ENCODE measurements around the gene NDUFAF8. TPM values are rescaled to one million over a fixed set of nuclear protein-coding genes. Genes with fewer than 3 reads are reported as not detected.

NDUFAF8 gene
- total RNA-seq, 4 donors from 2014 or later: 22.3 to 35.4 (median 29.9) TPM; not detected in 1

DNA sequence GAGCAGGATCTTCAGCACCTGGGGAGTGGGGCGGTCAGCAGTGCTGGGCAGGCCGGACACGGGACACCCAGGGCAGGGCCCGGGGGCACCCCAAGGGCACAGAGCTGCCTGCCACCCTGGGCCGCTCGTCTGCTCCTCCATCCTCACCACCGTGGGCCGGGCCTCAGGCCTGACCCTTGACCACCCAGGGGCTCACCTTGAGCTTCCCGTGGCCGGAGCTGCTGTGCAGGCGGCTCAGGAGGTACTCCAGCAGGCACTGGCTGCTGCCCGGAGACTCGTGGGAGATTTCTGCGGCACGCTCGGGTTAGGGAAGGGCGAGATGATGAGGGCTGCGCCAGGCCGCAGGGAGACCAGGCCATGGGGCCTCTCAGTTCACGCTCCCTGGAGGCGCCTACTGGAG lies 2.3 kb upstream of the NDUFAF8 start:
- Histone ChIP-seq H3K27me3 (no peaks in the 10 kb centered on the region), H3K27ac (no peak overlapping the region), H3K9me3 (no peaks in the 10 kb centered on the region), H3K36me3 (peaks cover 0 to 8% (median 0%) of the 10 kb centered on the region in 4 donors), H3K4me1 (peaks cover 15 to 30% (median 25%) of the 10 kb centered on the region in 4 donors), H3K4me3 (no peak overlapping the region)
- in situ Hi-C loops (cut with MboI; ENCODE audit: low pct_ligation_motif_present in 1 of 4, low pct_unique_long_range_greater_than_20kb in 1 of 4, low sequenced_read_pairs in 3 of 4) (no loop called here), intact Hi-C loops (cut with DNase I; ENCODE audit: low total_unique reads) (loop anchor here (10.0 kb wide), 1 partner anchor 58 kb away; the partner anchor contains the start of gene SLC38A10)
- 94% methylated on average over 20 of the region's 21 CpGs; no CpG with 5 or more reads in 1 of the 2 donors for WGBS, 2 donors (ENCODE audit: low coverage in 1 of 2)
- no peak for DNase-seq
- TF ChIP-seq POLR2AphosphoS5 (IDR thresholded peaks at IDR 0.05) (no peak), EP300 (IDR thresholded peaks at IDR 0.05; ENCODE audit: low read depth) (no peak), POLR2A (IDR thresholded peaks at IDR 0.05) (no peak)
- TF ChIP-seq, protein P1, sequence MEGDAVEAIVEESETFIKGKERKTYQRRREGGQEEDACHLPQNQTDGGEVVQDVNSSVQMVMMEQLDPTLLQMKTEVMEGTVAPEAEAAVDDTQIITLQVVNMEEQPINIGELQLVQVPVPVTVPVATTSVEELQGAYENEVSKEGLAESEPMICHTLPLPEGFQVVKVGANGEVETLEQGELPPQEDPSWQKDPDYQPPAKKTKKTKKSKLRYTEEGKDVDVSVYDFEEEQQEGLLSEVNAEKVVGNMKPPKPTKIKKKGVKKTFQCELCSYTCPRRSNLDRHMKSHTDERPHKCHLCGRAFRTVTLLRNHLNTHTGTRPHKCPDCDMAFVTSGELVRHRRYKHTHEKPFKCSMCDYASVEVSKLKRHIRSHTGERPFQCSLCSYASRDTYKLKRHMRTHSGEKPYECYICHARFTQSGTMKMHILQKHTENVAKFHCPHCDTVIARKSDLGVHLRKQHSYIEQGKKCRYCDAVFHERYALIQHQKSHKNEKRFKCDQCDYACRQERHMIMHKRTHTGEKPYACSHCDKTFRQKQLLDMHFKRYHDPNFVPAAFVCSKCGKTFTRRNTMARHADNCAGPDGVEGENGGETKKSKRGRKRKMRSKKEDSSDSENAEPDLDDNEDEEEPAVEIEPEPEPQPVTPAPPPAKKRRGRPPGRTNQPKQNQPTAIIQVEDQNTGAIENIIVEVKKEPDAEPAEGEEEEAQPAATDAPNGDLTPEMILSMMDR (IDR thresholded peaks at IDR 0.05): no peak

DNA sequence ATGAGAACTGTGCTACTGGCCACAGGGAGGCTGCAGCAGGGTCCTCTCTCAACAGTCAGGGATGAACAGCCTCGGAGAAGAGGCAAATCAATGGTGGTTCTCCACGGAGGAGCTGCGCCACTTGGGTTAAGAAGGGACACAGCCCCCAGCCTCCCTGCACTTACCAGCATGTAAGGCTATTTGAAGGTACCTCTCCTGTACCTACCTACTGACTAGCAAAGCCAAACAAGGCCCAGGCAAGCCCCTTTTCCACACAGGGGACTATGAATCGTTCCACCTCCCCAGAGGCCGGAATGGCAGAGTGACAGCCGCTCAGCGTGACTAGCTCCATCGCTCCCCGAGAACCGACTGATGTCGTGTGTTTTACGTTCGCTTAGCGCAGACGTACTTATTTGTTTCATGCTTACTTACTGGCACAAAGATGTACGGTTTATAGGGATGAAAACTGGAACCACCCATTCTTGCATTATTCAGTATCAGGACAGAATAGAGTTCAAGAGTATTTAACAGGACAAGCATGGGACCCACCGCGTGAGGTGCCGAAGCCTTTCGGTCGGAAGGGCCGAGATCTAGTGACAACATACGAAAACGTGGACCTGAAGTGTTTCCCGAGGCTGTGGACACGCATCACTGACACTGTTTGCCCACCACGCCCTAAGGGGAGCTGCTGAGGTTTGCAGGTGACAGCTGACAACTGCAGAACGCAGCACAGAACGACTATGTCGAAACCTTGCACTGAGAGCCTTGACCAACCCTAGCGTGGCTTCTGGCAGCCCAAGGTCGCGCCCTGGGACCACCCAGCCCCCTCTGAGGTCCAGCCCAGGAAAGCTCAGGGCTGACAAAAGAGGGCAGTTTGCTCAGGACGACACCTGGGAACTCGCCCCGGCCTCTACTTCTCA lies 1.3 kb upstream of the NDUFAF8 start:
- Histone ChIP-seq H3K4me3 (peak overlapping the region; percentile 84 to 100 (median 98)), H3K27ac (peak overlapping the region in 2 of 4 donors; percentile 75 to 95), H3K4me1 (peaks cover 15 to 30% (median 25%) of the 10 kb centered on the region in 4 donors), H3K36me3 (no peaks in the 10 kb centered on the region), H3K9me3 (no peaks in the 10 kb centered on the region), H3K27me3 (no peaks in the 10 kb centered on the region)
- 52 to 90% methylated on average over 17 to 36 of the region's 36 CpGs for WGBS, 2 donors (ENCODE audit: low coverage in 1 of 2)
- no peak for DNase-seq
- intact Hi-C loops (cut with DNase I; ENCODE audit: low total_unique reads): loop anchor here (10.0 kb wide), 1 partner anchor 57 kb away; the partner anchor contains the start of gene SLC38A10
- no peak for TF ChIP-seq POLR2AphosphoS5 (IDR thresholded peaks at IDR 0.05)
- TF ChIP-seq, protein P1 (IDR thresholded peaks at IDR 0.05): no peak
- no peak for TF ChIP-seq POLR2A (IDR thresholded peaks at IDR 0.05)
- no peak for TF ChIP-seq EP300 (IDR thresholded peaks at IDR 0.05; ENCODE audit: low read depth)
- in situ Hi-C loops (cut with MboI; ENCODE audit: low pct_ligation_motif_present in 1 of 4, low pct_unique_long_range_greater_than_20kb in 1 of 4, low sequenced_read_pairs in 3 of 4): no loop called here

GRCh38 chr17:81238490-81238814 lies 666 bp upstream of the NDUFAF8 start:
- no peak for DNase-seq
- H3K9me3 ChIP-seq: no peaks in the 10 kb centered on the region
- WGBS, 2 donors (ENCODE audit: low coverage in 1 of 2): 1% methylated on average over 19 of the region's 26 CpGs; no CpG with 5 or more reads in 1 of the 2 donors
- no peaks in the 10 kb centered on the region for H3K27me3 ChIP-seq
- in situ Hi-C loops (cut with MboI; ENCODE audit: low pct_ligation_motif_present in 1 of 4, low pct_unique_long_range_greater_than_20kb in 1 of 4, low sequenced_read_pairs in 3 of 4): no loop called here
- H3K27ac ChIP-seq: peak overlapping the region; percentile 64 to 95 (median 73)
- H3K4me3 ChIP-seq: peak overlapping the region; percentile 84 to 100 (median 98)
- H3K4me1 ChIP-seq: peaks cover 15 to 30% (median 25%) of the 10 kb centered on the region in 4 donors
- no peaks in the 10 kb centered on the region for H3K36me3 ChIP-seq
- intact Hi-C loops (cut with DNase I; ENCODE audit: low total_unique reads): loop anchor here (10.0 kb wide), 1 partner anchor 56 kb away; the partner anchor contains the start of gene SLC38A10
- TF ChIP-seq POLR2A (IDR thresholded peaks at IDR 0.05) (no peak), EP300 (IDR thresholded peaks at IDR 0.05; ENCODE audit: low read depth) (no peak), POLR2AphosphoS5 (IDR thresholded peaks at IDR 0.05) (no peak)
- TF ChIP-seq, protein P1 (IDR thresholded peaks at IDR 0.05): no peak

Measured in transverse colon (tissue), 4 donors.